A549 treated with dexamethasone at 1 μM for 4 hours (cell line): ENCODE results near the gene BAHCC1. TPM values are rescaled to one million over a fixed set of nuclear protein-coding genes. Genes with fewer than 3 reads are reported as not detected.

Experiments
- total RNA-seq: library from RNA; stranded (reverse); fragments of 200-300 nt; extraction: Qiagen RNA extraction; gene quantifications from 5 replicates; pipeline ENCODE4 v1.2.3, GENCODE V29; 2022

Gene BAHCC1
- total RNA-seq: 5.3 to 8.6 TPM (median 8.5 TPM) in 5 replicates

GRCh38 chr17:81394921-81395599 is at the start of gene BAHCC1:
BAHCC1 (plus strand) TSS chr17:81395457; CDS start chr17:81399740, 4,283 bp downstream.

GRCh38 chr17:81512562-81513371 is 117.5 kb downstream of the BAHCC1 start, which contains the start of gene ACTG1:
ACTG1 (minus strand) TSS chr17:81512799; CDS start chr17:81512354, 445 bp downstream.

Other genes starting within 250 kb of the BAHCC1 start
- gene PVALEF, start 229.9 kb upstream of the BAHCC1 start, total RNA-seq: not detected in 5 replicates
- gene AATK, start 229.2 kb upstream of the BAHCC1 start, total RNA-seq: 0.19 to 0.69 TPM (median 0.45 TPM) in 5 replicates
- 6.4 to 9.2 TPM (median 7.0 TPM) in 5 replicates for gene CEP131, start 172.5 kb upstream of the BAHCC1 start, total RNA-seq
- gene TEPSIN, start 156.4 kb upstream of the BAHCC1 start, total RNA-seq: 12.1 to 29.5 TPM (median 25.7 TPM) in 5 replicates
- gene NDUFAF8, start 156.1 kb upstream of the BAHCC1 start, total RNA-seq: 117 to 211 TPM (median 166 TPM) in 5 replicates
- gene SLC38A10, start 100.2 kb upstream of the BAHCC1 start, total RNA-seq: 46.7 to 77.7 TPM (median 74.3 TPM) in 5 replicates
- gene ACTG1, start 117.3 kb downstream of the BAHCC1 start, total RNA-seq: 5,378 to 6,768 TPM (median 6,369 TPM) in 5 replicates
- gene FSCN2, start 132.9 kb downstream of the BAHCC1 start, total RNA-seq: 0.77 to 1.7 TPM (median 1.1 TPM) in 5 replicates
- gene FAAP100, start 156.9 kb downstream of the BAHCC1 start, total RNA-seq: 16.1 to 26.3 TPM (median 21.7 TPM) in 5 replicates
- gene NPLOC4, start 241.7 kb downstream of the BAHCC1 start, total RNA-seq: 78.4 to 102 TPM (median 96.0 TPM) in 5 replicates
- 4.0 to 5.5 TPM (median 4.3 TPM) in 5 replicates for gene TSPAN10, start 241.7 kb downstream of the BAHCC1 start, total RNA-seq